HG03066 (cell line): Measurements from ENCODE around the gene DNAJB4.
"Not testable (repeated sequence)": the region's sequence is repeated elsewhere in the genome, so short reads cannot be mapped to it uniquely, and the experiment has no call there.

Source experiments
- ATAC-seq: cut with Tn5 transposase; IDR thresholded peaks from one replicate; pipeline ENCODE4 v1.9.1; 2021; ENCODE audit warnings: low read depth; ENCODE audit not compliant: unreplicated experiment

The DNAJB4 gene

GRCh38 chr1:78004719-78005447 lies at the start of gene DNAJB4:
Gene DNAJB4, plus strand, starts transcription at chr1:78004939. Its CDS starts 172 bp downstream, at chr1:78005111.
- peak; percentile 99 for ATAC-seq

GRCh38 chr1:77955709-77956108 lies 49.0 kb upstream of the DNAJB4 start:
- ATAC-seq, result no peak

- no peak for ATAC-seq
These were observed 48.3 kb upstream of the DNAJB4 start for GRCh38 chr1:77956464-77956863.

- no peak for ATAC-seq
These were observed 46.3 kb upstream of the DNAJB4 start for GRCh38 chr1:77958391-77958790.

GRCh38 chr1:77958850-77959249 lies 45.9 kb upstream of the DNAJB4 start:
- no peak for ATAC-seq

- ATAC-seq, result no peak
These were observed 43.3 kb upstream of the DNAJB4 start for GRCh38 chr1:77961392-77961791.

- no peak for ATAC-seq
These were observed 38.4 kb upstream of the DNAJB4 start for GRCh38 chr1:77966291-77966690.

GRCh38 chr1:77970192-77970591 lies 34.5 kb upstream of the DNAJB4 start:
- no peak for ATAC-seq

GRCh38 chr1:77972080-77972479 lies 32.7 kb upstream of the DNAJB4 start:
- ATAC-seq, result no peak

GRCh38 chr1:77975386-77975785 lies 29.4 kb upstream of the DNAJB4 start:
- ATAC-seq, result no peak

- no peak for ATAC-seq
These were observed 28.8 kb upstream of the DNAJB4 start for GRCh38 chr1:77975907-77976306.

GRCh38 chr1:77976433-77977076 lies 28.2 kb upstream of the DNAJB4 start:
- no peak for ATAC-seq

GRCh38 chr1:77977989-77978292 lies 26.8 kb upstream of the DNAJB4 start:
- no peak for ATAC-seq

- ATAC-seq, result peak; percentile 69
These were observed 26.3 kb upstream of the DNAJB4 start for GRCh38 chr1:77978293-77978968.

- ATAC-seq, result peak; percentile 72
These were observed 25.5 kb upstream of the DNAJB4 start, which contains the start of gene FUBP1 for GRCh38 chr1:77978969-77979876. Gene FUBP1, minus strand, starts transcription at chr1:77979072. Its CDS starts 68 bp downstream, at chr1:77979004.

- not testable (repeated sequence) for ATAC-seq
These were observed 21.3 kb upstream of the DNAJB4 start for GRCh38 chr1:77983352-77983996.

- ATAC-seq, result no peak
These were observed 20.8 kb upstream of the DNAJB4 start for GRCh38 chr1:77983997-77984355.

GRCh38 chr1:77984629-77985028 lies 20.1 kb upstream of the DNAJB4 start:
- no peak for ATAC-seq

GRCh38 chr1:77986810-77987209 lies 17.9 kb upstream of the DNAJB4 start:
- no peak for ATAC-seq

- no peak for ATAC-seq
These were observed 16.8 kb upstream of the DNAJB4 start for GRCh38 chr1:77987919-77988318.
